ENCODE data around the gene VAV2. TPM values are rescaled to one million over a fixed set of nuclear protein-coding genes. Genes with fewer than 3 reads are reported as not detected.
A peak's percentile ranks its signal among the peaks of the same experiment; 100 is the strongest.
"Not testable (repeated sequence)": the region's sequence is repeated elsewhere in the genome, so short reads cannot be mapped to it uniquely, and the experiment has no call there.

VAV2 gene
- total RNA-seq, 1 experiment from 2014 or later: 4.4 TPM

- DNase-seq (ENCODE audit: low read depth, low spot score): no peak
- in situ Hi-C loops (cut with HindIII; ENCODE audit: low pct_unique_long_range_greater_than_20kb, low sequenced_read_pairs): no loop called here
Observed at GRCh38 chr9:133770076-133770777, 221.9 kb downstream of the VAV2 start.

GRCh38 chr9:133769511-133770075, 222.5 kb downstream of the VAV2 start:
- in situ Hi-C loops (cut with HindIII; ENCODE audit: low pct_unique_long_range_greater_than_20kb, low sequenced_read_pairs): no loop called here
- no peak for DNase-seq (ENCODE audit: low read depth, low spot score)

- in situ Hi-C loops (cut with HindIII; ENCODE audit: low pct_unique_long_range_greater_than_20kb, low sequenced_read_pairs): no loop called here
- peak; percentile 48 for DNase-seq (ENCODE audit: low read depth, low spot score)
Observed at GRCh38 chr9:133768859-133769510, 223.1 kb downstream of the VAV2 start.

- in situ Hi-C loops (cut with HindIII; ENCODE audit: low pct_unique_long_range_greater_than_20kb, low sequenced_read_pairs): no loop called here
Observed at GRCh38 chr9:133768371-133768858, 223.7 kb downstream of the VAV2 start.

GRCh38 chr9:133767625-133768024, 224.5 kb downstream of the VAV2 start:
- DNase-seq (ENCODE audit: low read depth, low spot score): no peak
- in situ Hi-C loops (cut with HindIII; ENCODE audit: low pct_unique_long_range_greater_than_20kb, low sequenced_read_pairs): no loop called here

More at GRCh38 chr9:133768371-133768858, 223.7 kb downstream of the VAV2 start:
- no peak for DNase-seq (ENCODE audit: low read depth, low spot score)

GRCh38 chr9:133767008-133767407, 225.1 kb downstream of the VAV2 start:
- no peak for DNase-seq (ENCODE audit: low read depth, low spot score)
- in situ Hi-C loops (cut with HindIII; ENCODE audit: low pct_unique_long_range_greater_than_20kb, low sequenced_read_pairs): no loop called here

GRCh38 chr9:133766234-133766633, 225.9 kb downstream of the VAV2 start:
- in situ Hi-C loops (cut with HindIII; ENCODE audit: low pct_unique_long_range_greater_than_20kb, low sequenced_read_pairs); DNase-seq (ENCODE audit: low read depth, low spot score): not testable (repeated sequence)

- in situ Hi-C loops (cut with HindIII; ENCODE audit: low pct_unique_long_range_greater_than_20kb, low sequenced_read_pairs): no loop called here
- no peak for DNase-seq (ENCODE audit: low read depth, low spot score)
Observed at GRCh38 chr9:133763272-133764183, 228.6 kb downstream of the VAV2 start.

- no peak for DNase-seq (ENCODE audit: low read depth, low spot score)
- in situ Hi-C loops (cut with HindIII; ENCODE audit: low pct_unique_long_range_greater_than_20kb, low sequenced_read_pairs): no loop called here
Observed at GRCh38 chr9:133762488-133763271, 229.4 kb downstream of the VAV2 start.

- no peak for DNase-seq (ENCODE audit: low read depth, low spot score)
- in situ Hi-C loops (cut with HindIII; ENCODE audit: low pct_unique_long_range_greater_than_20kb, low sequenced_read_pairs): no loop called here
Observed at GRCh38 chr9:133761641-133762248, 230.4 kb downstream of the VAV2 start.

GRCh38 chr9:133760713-133761290, 231.3 kb downstream of the VAV2 start:
- DNase-seq (ENCODE audit: low read depth, low spot score): no peak
- in situ Hi-C loops (cut with HindIII; ENCODE audit: low pct_unique_long_range_greater_than_20kb, low sequenced_read_pairs): no loop called here

- in situ Hi-C loops (cut with HindIII; ENCODE audit: low pct_unique_long_range_greater_than_20kb, low sequenced_read_pairs): no loop called here
- no peak for DNase-seq (ENCODE audit: low read depth, low spot score)
Observed at GRCh38 chr9:133759946-133760345, 232.2 kb downstream of the VAV2 start.

GRCh38 chr9:133759146-133759900, 232.8 kb downstream of the VAV2 start:
- in situ Hi-C loops (cut with HindIII; ENCODE audit: low pct_unique_long_range_greater_than_20kb, low sequenced_read_pairs): no loop called here
- no peak for DNase-seq (ENCODE audit: low read depth, low spot score)

- in situ Hi-C loops (cut with HindIII; ENCODE audit: low pct_unique_long_range_greater_than_20kb, low sequenced_read_pairs): no loop called here
- DNase-seq (ENCODE audit: low read depth, low spot score): no peak
Observed at GRCh38 chr9:133758228-133758627, 233.9 kb downstream of the VAV2 start.

GRCh38 chr9:133754688-133755227, 237.4 kb downstream of the VAV2 start:
- DNase-seq (ENCODE audit: low read depth, low spot score): no peak
- in situ Hi-C loops (cut with HindIII; ENCODE audit: low pct_unique_long_range_greater_than_20kb, low sequenced_read_pairs): no loop called here

GRCh38 chr9:133754187-133754586, 237.9 kb downstream of the VAV2 start:
- no peak for DNase-seq (ENCODE audit: low read depth, low spot score)
- in situ Hi-C loops (cut with HindIII; ENCODE audit: low pct_unique_long_range_greater_than_20kb, low sequenced_read_pairs): no loop called here

Data from SK-MEL-5 (cell line).